Esophagus muscularis mucosa (tissue), 4 donors: ENCODE results near the gene KRTAP21-1. TPM values are rescaled to one million over a fixed set of nuclear protein-coding genes. Genes with fewer than 3 reads are reported as not detected.

Experiments
- DNase-seq: peaks from one replicate; pipeline ENCODE4 v3.0.0-alpha.2; 2017; ENCODE audit errors: extremely low spot score
- H3K27ac ChIP-seq, 4 donors: fragments of 200-600 bp; sonication (generic); replicated peaks in 1 of 4; 1 replicate in 3 of 4; 2 replicates in 1 of 4; pipeline ENCODE4 v1.5.1; 2016 to 2019; ENCODE audit warnings: mild to moderate bottlenecking in 1 of 4
- H3K27me3 ChIP-seq, 4 donors: fragments of 200-600 bp; sonication (generic); one replicate each; pipeline versions ENCODE4 v1.5.1 to v1.6.0; 2016 to 2019
- H3K36me3 ChIP-seq, 4 donors: fragments of 200-600 bp; sonication (generic); one replicate each; pipeline ENCODE4 v1.5.1; 2016 to 2019
- H3K4me1 ChIP-seq, 4 donors: fragments of 200-600 bp; sonication (generic); one replicate each; pipeline ENCODE4 v1.5.1; 2016 to 2019
- H3K4me3 ChIP-seq, 4 donors: fragments of 200-600 bp; sonication (generic); 1 replicate in 2 of 4; 2 replicates in 2 of 4; pipeline ENCODE4 v1.5.1; 2016 to 2019; ENCODE audit warnings: mild to moderate bottlenecking in 4 of 4, moderate library complexity in 1 of 4
- H3K9me3 ChIP-seq, 4 donors: fragments of 200-600 bp; sonication (generic); 1 replicate in 3 of 4; 2 replicates in 1 of 4; pipeline ENCODE4 v1.5.1; 2016 to 2019
- EP300 ChIP-seq: sonication (generic); formaldehyde crosslinking; IDR thresholded peaks from one replicate; pipeline ENCODE4 v1.6.1; 2017; ENCODE audit warnings: antibody characterized with exemption
- POLR2A ChIP-seq: fragments of 450-650 bp; IDR thresholded peaks from one replicate; pipeline ENCODE4 v1.6.1; 2017; ENCODE audit warnings: antibody characterized with exemption, moderate library complexity, mild to moderate bottlenecking, low read depth
- POLR2AphosphoS5 ChIP-seq, 2 donors: sonication (generic); formaldehyde crosslinking; IDR thresholded peaks; one replicate each; pipeline ENCODE4 v1.6.1; 2017; ENCODE audit warnings: antibody characterized with exemption in 2 of 2
- WGBS: methylation state at CpG from one replicate; pipeline ENCODE4 v1.1.5; 2018; 5-methylcytosine and 5-hydroxymethylcytosine counted together
- intact Hi-C: fragments of 100-400 bp; cut with DNase I; formaldehyde crosslinking; loops from one replicate; pipeline ENCODE4 v1.15.1; 2023
- total RNA-seq, 4 donors: library from RNA; depleted of rRNA; stranded (reverse); fragments of >200 nt; gene quantifications; one replicate each; pipeline versions ENCODE4 v1.1.0 to v1.2.1, GENCODE V29; 2016
- TF ChIP-seq, protein P1 (sequence below), 3 experiments: fragments of 200-600 bp in 2 of 3; fragments of 450-650 bp in 1 of 3; sonication (generic) in 2 of 3; IDR thresholded peaks; one replicate each; pipeline ENCODE4 v1.5.1; 2017 to 2019; ENCODE audit warnings: antibody characterized with exemption in 3 of 3, mild to moderate bottlenecking in 2 of 3, moderate library complexity in 1 of 3

The KRTAP21-1 gene
- total RNA-seq, 4 donors from 2014 or later, result not detected

DNA sequence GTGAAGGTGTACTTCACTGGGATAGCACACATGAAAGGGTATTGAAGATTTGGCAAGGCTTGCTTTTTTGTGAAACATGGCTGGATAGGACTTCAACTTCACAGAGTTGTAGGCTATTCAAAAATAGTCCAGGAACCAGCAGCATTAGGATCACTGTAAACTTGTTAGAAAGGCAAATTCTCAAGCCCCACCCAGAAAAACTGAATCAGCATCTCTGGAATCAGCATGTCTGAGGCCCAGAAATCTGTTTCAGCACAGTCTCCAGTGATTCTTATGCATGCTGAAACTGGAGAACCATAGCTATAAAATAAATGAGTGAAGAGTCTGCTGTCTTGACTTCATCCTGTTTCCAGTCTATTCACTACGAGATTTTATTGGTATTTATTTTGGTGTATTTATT lies 28.5 kb downstream of the KRTAP21-1 start:
- H3K4me1 ChIP-seq, result no peaks in the 10 kb centered on the region
- H3K27me3 ChIP-seq, result no peaks in the 10 kb centered on the region
- TF ChIP-seq POLR2A, result no peak
- TF ChIP-seq EP300, result no peak
- TF ChIP-seq, protein P1, sequence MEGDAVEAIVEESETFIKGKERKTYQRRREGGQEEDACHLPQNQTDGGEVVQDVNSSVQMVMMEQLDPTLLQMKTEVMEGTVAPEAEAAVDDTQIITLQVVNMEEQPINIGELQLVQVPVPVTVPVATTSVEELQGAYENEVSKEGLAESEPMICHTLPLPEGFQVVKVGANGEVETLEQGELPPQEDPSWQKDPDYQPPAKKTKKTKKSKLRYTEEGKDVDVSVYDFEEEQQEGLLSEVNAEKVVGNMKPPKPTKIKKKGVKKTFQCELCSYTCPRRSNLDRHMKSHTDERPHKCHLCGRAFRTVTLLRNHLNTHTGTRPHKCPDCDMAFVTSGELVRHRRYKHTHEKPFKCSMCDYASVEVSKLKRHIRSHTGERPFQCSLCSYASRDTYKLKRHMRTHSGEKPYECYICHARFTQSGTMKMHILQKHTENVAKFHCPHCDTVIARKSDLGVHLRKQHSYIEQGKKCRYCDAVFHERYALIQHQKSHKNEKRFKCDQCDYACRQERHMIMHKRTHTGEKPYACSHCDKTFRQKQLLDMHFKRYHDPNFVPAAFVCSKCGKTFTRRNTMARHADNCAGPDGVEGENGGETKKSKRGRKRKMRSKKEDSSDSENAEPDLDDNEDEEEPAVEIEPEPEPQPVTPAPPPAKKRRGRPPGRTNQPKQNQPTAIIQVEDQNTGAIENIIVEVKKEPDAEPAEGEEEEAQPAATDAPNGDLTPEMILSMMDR (IDR thresholded peaks at IDR 0.05), result no peak
- no peak for TF ChIP-seq POLR2AphosphoS5 (IDR thresholded peaks at IDR 0.05)
- WGBS, result 86% methylated on average over 1 of the region's 1 CpG
- no peak overlapping the region for H3K4me3 ChIP-seq
- intact Hi-C loops, result no loop called here
- no peak for DNase-seq
- no peaks in the 10 kb centered on the region for H3K9me3 ChIP-seq
- H3K27ac ChIP-seq, result no peak overlapping the region
- no peaks in the 10 kb centered on the region for H3K36me3 ChIP-seq

- Histone ChIP-seq H3K4me1 (no peaks in the 10 kb centered on the region), H3K27ac (no peak overlapping the region), H3K27me3 (no peaks in the 10 kb centered on the region), H3K4me3 (no peak overlapping the region), H3K9me3 (no peaks in the 10 kb centered on the region), H3K36me3 (no peaks in the 10 kb centered on the region)
- 88% methylated on average over 1 of the region's 1 CpG for WGBS
- intact Hi-C loops, result no loop called here
- no peak for TF ChIP-seq POLR2A
- TF ChIP-seq EP300, result no peak
- no peak for TF ChIP-seq POLR2AphosphoS5 (IDR thresholded peaks at IDR 0.05)
- TF ChIP-seq, protein P1 (IDR thresholded peaks at IDR 0.05), result no peak
- DNase-seq, result no peak
Measured at GRCh38 chr21:30719401-30719800, 35.8 kb downstream of the KRTAP21-1 start.

DNA sequence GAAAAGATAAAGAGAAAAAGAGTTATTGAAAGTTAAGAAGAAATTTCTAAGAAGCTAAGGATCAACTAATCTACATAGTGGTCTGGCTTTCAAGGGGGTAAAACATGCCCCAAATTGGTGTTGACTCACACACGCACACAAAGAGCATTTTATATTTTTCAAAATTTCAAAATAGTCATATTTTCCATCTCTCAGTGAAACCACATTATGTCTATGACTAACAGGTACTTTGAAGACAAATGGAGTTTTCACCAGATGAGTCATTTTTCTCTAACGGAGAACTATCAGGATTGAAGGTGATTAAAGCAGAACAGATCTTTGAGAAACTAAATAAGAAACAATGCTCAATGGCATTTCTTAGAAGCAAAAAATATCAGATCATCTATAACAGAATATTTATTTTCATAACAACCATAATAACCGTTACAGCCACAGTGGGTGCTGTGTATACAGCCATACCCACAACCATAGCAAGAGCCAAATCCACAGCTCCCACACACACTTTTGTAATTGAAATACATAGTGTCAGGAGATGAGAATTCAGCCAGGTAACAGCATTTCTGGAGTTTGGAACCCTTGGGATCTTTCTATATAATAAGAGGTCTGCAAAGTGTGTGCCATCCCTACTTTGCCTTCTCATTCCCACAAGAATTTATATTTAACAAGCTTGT lies 36.9 kb downstream of the KRTAP21-1 start, which contains the start of gene KRTAP21-3:
KRTAP21-3 (minus strand) TSS at position 539 of the 671 bp plus-strand sequence; CDS start at position 521, 18 bp downstream.
- TF ChIP-seq POLR2A (no peak), EP300 (no peak), POLR2AphosphoS5 (IDR thresholded peaks at IDR 0.05) (no peak)
- TF ChIP-seq, protein P1 (IDR thresholded peaks at IDR 0.05), result no peak
- DNase-seq, result no peak
- Histone ChIP-seq H3K27me3 (no peaks in the 10 kb centered on the region), H3K36me3 (no peaks in the 10 kb centered on the region), H3K4me3 (no peak within 1 kb of the TSS), H3K27ac (no peak within 1 kb of the TSS), H3K9me3 (no peaks in the 10 kb centered on the region), H3K4me1 (no peaks in the 10 kb centered on the region)
- intact Hi-C loops, result no loop called here
- WGBS, result 79% methylated on average over 3 of the region's 3 CpGs

DNA sequence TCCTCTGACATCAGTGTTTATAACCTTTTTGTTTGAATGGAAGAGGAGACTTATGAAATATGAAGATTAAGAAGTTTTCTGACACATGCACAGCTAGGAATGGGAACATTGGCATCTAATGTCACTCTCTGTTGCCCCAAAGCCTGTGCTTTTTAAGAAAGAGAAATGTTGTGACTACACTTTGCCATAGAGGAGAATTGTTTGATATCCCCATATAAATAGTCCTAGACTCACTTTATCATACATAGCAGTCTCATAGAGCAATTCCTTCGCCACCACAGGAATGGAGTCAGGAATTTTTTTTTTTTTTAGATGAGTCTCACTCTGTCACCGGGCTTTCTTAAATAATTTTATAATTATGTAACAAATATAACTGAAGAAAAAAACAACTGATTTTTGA lies 38.1 kb downstream of the KRTAP21-1 start:
- no peaks in the 10 kb centered on the region for H3K27me3 ChIP-seq
- 83% methylated on average over 2 of the region's 2 CpGs for WGBS
- H3K4me1 ChIP-seq, result no peaks in the 10 kb centered on the region
- no peaks in the 10 kb centered on the region for H3K9me3 ChIP-seq
- H3K4me3 ChIP-seq, result no peak overlapping the region
- H3K27ac ChIP-seq, result no peak overlapping the region
- intact Hi-C loops, result no loop called here
- TF ChIP-seq EP300 (no peak), POLR2A (no peak), POLR2AphosphoS5 (IDR thresholded peaks at IDR 0.05) (no peak)
- TF ChIP-seq, protein P1 (IDR thresholded peaks at IDR 0.05), result no peak
- no peak for DNase-seq
- H3K36me3 ChIP-seq, result no peaks in the 10 kb centered on the region

- no peak for DNase-seq
- H3K36me3 ChIP-seq, result no peaks in the 10 kb centered on the region
- WGBS, result 80% methylated on average over 2 of the region's 2 CpGs
- H3K9me3 ChIP-seq, result no peaks in the 10 kb centered on the region
- intact Hi-C loops, result no loop called here
- H3K4me1 ChIP-seq, result no peaks in the 10 kb centered on the region
- no peak overlapping the region for H3K4me3 ChIP-seq
- no peaks in the 10 kb centered on the region for H3K27me3 ChIP-seq
- TF ChIP-seq POLR2A, result no peak
- no peak for TF ChIP-seq POLR2AphosphoS5 (IDR thresholded peaks at IDR 0.05)
- TF ChIP-seq, protein P1 (IDR thresholded peaks at IDR 0.05), result no peak
- TF ChIP-seq EP300, result no peak
- no peak overlapping the region for H3K27ac ChIP-seq
Measured at GRCh38 chr21:30714946-30715345, 40.3 kb downstream of the KRTAP21-1 start.
